B cell (primary cell): ENCODE results near the gene POLR3K. TPM values are rescaled to one million over a fixed set of nuclear protein-coding genes. Genes with fewer than 3 reads are reported as not detected.

Experiments
- ATAC-seq: fragments of 200-7000 bp; cut with Tn5 transposase; one replicate; pipeline ENCODE4 v1.10.0; 2021; ENCODE audit warnings: low read depth, mild to moderate bottlenecking, moderate number of reproducible peaks, moderate library complexity
- CTCF ChIA-PET: fragments of 350-600 bp; sonication (Branson Sonifier 250); formaldehyde crosslinking; loops from one replicate; lab custom pipeline; 2021; ENCODE audit warnings: antibody characterized with exemption, inconsistent platforms; lab: Charles Lee
- POLR2A ChIA-PET: fragments of 350-600 bp; sonication (Branson Sonifier 250); formaldehyde crosslinking; loops from one replicate; lab custom pipeline; 2021; ENCODE audit warnings: antibody characterized with exemption; lab: Charles Lee
- DNase-seq: peaks from one replicate; pipeline ENCODE4 v3.0.0; 2013
- H2AFZ ChIP-seq: 2 replicates; pipeline ENCODE4 v1.6.1; 2012; ENCODE audit warnings: mild to moderate bottlenecking, low read depth, low read length; ENCODE audit not compliant: insufficient read depth, poor library complexity, severe bottlenecking
- H3K27ac ChIP-seq, 2 donors: 1 replicate in 1 of 2; 2 replicates in 1 of 2; pipeline ENCODE4 v1.5.1; 2012 to 2013; ENCODE audit warnings: low read length in 2 of 2, mild to moderate bottlenecking in 2 of 2, moderate library complexity in 1 of 2
- H3K27me3 ChIP-seq, 4 experiments: fragments of 200-600 bp in 1 of 4; sonication (generic) in 1 of 4; replicated peaks in 1 of 4; 1 replicate in 2 of 4; 2 replicates in 2 of 4; pipeline versions ENCODE4 v1.6.1 to v1.7.0; 2013 to 2016; ENCODE audit warnings: low read length in 3 of 4, mild to moderate bottlenecking in 2 of 4, mixed read lengths in 1 of 4, moderate library complexity in 1 of 4; ENCODE audit not compliant: insufficient read depth in 4 of 4, control insufficient read depth in 3 of 4; ENCODE audit errors: control extremely low read depth in 1 of 4
- H3K36me3 ChIP-seq, 2 experiments: replicated peaks in 1 of 2; 1 replicate in 1 of 2; 2 replicates in 1 of 2; pipeline versions ENCODE4 v1.6.1 to v1.7.1; 2013; ENCODE audit warnings: low read length in 1 of 2; ENCODE audit not compliant: insufficient read depth in 2 of 2, control insufficient read depth in 1 of 2; ENCODE audit errors: control extremely low read depth in 1 of 2, extremely low read depth in 1 of 2
- H3K4me1 ChIP-seq, 2 donors: fragments of 200-600 bp in 1 of 2; sonication (generic) in 1 of 2; 1 replicate in 1 of 2; 2 replicates in 1 of 2; pipeline versions ENCODE4 v1.5.1 to v1.6.1; 2013 to 2017; ENCODE audit warnings: low read length in 2 of 2; ENCODE audit not compliant: control insufficient read depth in 2 of 2, insufficient read depth in 2 of 2
- H3K4me2 ChIP-seq: replicated peaks from 2 replicates; pipeline ENCODE3; 2012; ENCODE audit warnings: mild to moderate bottlenecking, low read depth, low read length; ENCODE audit not compliant: poor library complexity, severe bottlenecking
- H3K4me3 ChIP-seq, 5 experiments: fragments of 200-600 bp in 1 of 5; sonication (generic) in 1 of 5; 1 replicate in 3 of 5; 2 replicates in 2 of 5; pipeline versions ENCODE4 v1.5.1 to v1.7.0; 2011 to 2016; ENCODE audit warnings: low read length in 4 of 5, mild to moderate bottlenecking in 4 of 5, low read depth in 2 of 5, control low read depth in 1 of 5, moderate library complexity in 1 of 5; ENCODE audit not compliant: insufficient read depth in 1 of 5; ENCODE audit errors: control extremely low read depth in 1 of 5, extremely low read depth in 1 of 5
- H3K79me2 ChIP-seq: fragments of 200-600 bp; sonication (generic); one replicate; pipeline ENCODE4 v1.6.0; 2016; ENCODE audit warnings: low read length; ENCODE audit not compliant: control insufficient read depth, insufficient read depth
- H3K9ac ChIP-seq: fragments of 200-600 bp; sonication (generic); 2 replicates; pipeline ENCODE4 v1.6.1; 2017; ENCODE audit warnings: mild to moderate bottlenecking, low read length, moderate library complexity
- H3K9me3 ChIP-seq, 3 donors: one replicate each; pipeline versions ENCODE4 v1.6.1 to v1.7.1; 2013; ENCODE audit warnings: low read length in 2 of 3; ENCODE audit not compliant: control insufficient read depth in 2 of 3, insufficient read depth in 1 of 3; ENCODE audit errors: control extremely low read depth in 1 of 3
- H4K20me1 ChIP-seq: 2 replicates; pipeline ENCODE4 v1.6.0; 2012; ENCODE audit warnings: mild to moderate bottlenecking, low read length; ENCODE audit not compliant: insufficient read depth, control insufficient read depth, poor library complexity, severe bottlenecking
- H3K27ac Mint-ChIP-seq: one replicate; pipeline ENCODE4 v1.8.0; 2021; ENCODE audit warnings: mixed read lengths
- H3K27me3 Mint-ChIP-seq: one replicate; pipeline ENCODE4 v1.8.0; 2021; ENCODE audit warnings: mixed read lengths
- H3K4me1 Mint-ChIP-seq: one replicate; pipeline ENCODE4 v1.8.0; 2021; ENCODE audit warnings: mixed read lengths
- H3K4me3 Mint-ChIP-seq: one replicate; pipeline ENCODE4 v1.8.0; 2021; ENCODE audit warnings: mixed read lengths
- H3K9me3 Mint-ChIP-seq: one replicate; pipeline ENCODE4 v1.8.0; 2022; ENCODE audit warnings: mixed read lengths; ENCODE audit not compliant: insufficient read depth
- EZH2 ChIP-seq: IDR thresholded peaks from 2 replicates; pipeline ENCODE4 v1.6.1; 2012; ENCODE audit warnings: borderline replicate concordance, low read depth, mild to moderate bottlenecking, moderate library complexity, low read length; ENCODE audit not compliant: insufficient read depth, poor library complexity, severe bottlenecking
- WGBS: methylation state at CpG from one replicate; pipeline ENCODE4 v1.1.5; 2013; ENCODE audit warnings: missing lambda C conversion rate; ENCODE audit not compliant: insufficient coverage; 5-methylcytosine and 5-hydroxymethylcytosine counted together
- intact Hi-C: fragments of 100-400 bp; cut with micrococcal nuclease; formaldehyde crosslinking; loops from one replicate; pipeline ENCODE4 v1.10.0; 2022
- polyA plus RNA-seq: library from polyadenylated mRNA; depleted of rRNA; stranded (reverse); fragments of >200 nt; gene quantifications from 2 replicates; pipeline ENCODE4 v1.2.3, GENCODE V29; 2012
- total RNA-seq, 2 donors: library from RNA; stranded (reverse); fragments of 120-200 nt in 1 of 2; gene quantifications; 1 replicate in 1 of 2; 2 replicates in 1 of 2; pipeline versions ENCODE4 v1.2.3 to v1.2.4, GENCODE V29; 2013 to 2022
- TF ChIP-seq, protein P1 (sequence below): fragments of 200-600 bp; IDR thresholded peaks from one replicate; pipeline ENCODE4 v1.8.0; 2022; ENCODE audit warnings: antibody characterized with exemption, mild to moderate bottlenecking

The POLR3K gene
- total and polyA plus RNA-seq, 2 donors (not counting 1 experiment from before 2014, with no cell fraction given): 26.3 to 34.9 TPM

DNA sequence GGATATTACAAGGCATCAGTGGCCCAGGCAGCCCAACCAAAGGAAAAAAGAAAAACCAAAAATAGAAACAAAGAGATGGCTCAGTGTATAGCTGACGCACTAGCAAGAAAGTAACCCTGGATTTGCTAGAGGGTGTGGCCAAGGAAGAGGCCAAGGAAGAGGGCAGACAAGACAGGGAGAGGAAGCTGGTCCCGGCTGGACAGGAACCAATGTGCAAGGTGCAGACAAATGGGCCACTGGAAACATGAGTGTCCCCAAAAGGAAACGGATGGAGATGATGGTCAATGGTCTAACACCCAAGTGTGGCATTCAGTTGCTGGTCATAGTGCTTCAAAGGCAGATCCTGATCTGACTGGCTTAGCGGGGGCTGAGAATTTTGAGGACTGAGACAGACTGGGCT, 10.7 kb downstream of the POLR3K start:
- H3K4me3 ChIP-seq: no peak overlapping the region
- Mint-ChIP-seq H3K27ac (peak overlapping the region; percentile 78), H3K27me3 (no peaks in the 10 kb centered on the region), H3K9me3 (no peaks in the 10 kb centered on the region), H3K4me3 (no peak overlapping the region), H3K4me1 (peaks cover 38% of the 10 kb centered on the region)
- no peak for DNase-seq
- no peak overlapping the region for H3K9ac ChIP-seq
- no peaks in the 10 kb centered on the region for H3K9me3 ChIP-seq
- peaks cover 4% of the 10 kb centered on the region for H4K20me1 ChIP-seq
- 85% methylated on average over 4 of the region's 4 CpGs for WGBS
- TF ChIP-seq, protein P1, sequence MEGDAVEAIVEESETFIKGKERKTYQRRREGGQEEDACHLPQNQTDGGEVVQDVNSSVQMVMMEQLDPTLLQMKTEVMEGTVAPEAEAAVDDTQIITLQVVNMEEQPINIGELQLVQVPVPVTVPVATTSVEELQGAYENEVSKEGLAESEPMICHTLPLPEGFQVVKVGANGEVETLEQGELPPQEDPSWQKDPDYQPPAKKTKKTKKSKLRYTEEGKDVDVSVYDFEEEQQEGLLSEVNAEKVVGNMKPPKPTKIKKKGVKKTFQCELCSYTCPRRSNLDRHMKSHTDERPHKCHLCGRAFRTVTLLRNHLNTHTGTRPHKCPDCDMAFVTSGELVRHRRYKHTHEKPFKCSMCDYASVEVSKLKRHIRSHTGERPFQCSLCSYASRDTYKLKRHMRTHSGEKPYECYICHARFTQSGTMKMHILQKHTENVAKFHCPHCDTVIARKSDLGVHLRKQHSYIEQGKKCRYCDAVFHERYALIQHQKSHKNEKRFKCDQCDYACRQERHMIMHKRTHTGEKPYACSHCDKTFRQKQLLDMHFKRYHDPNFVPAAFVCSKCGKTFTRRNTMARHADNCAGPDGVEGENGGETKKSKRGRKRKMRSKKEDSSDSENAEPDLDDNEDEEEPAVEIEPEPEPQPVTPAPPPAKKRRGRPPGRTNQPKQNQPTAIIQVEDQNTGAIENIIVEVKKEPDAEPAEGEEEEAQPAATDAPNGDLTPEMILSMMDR: no peak
- TF ChIP-seq EZH2: no peak
- peaks cover 4 to 54% of the 10 kb centered on the region in 2 experiments for H3K36me3 ChIP-seq
- no peak for ATAC-seq
- no peak overlapping the region for H3K4me2 ChIP-seq
- peaks cover 24 to 34% of the 10 kb centered on the region in 2 donors for H3K4me1 ChIP-seq
- POLR2A ChIA-PET: no interaction called here
- CTCF ChIA-PET: interaction anchor here (3.1 kb wide), 1 partner anchor 54 kb away, joined by 14 read pairs; no protein-coding TSS in a partner anchor
- H3K27me3 ChIP-seq: no peaks in the 10 kb centered on the region
- peaks cover 30% of the 10 kb centered on the region for H3K79me2 ChIP-seq
- intact Hi-C loops: no loop called here
- H3K27ac ChIP-seq: peak overlapping the region in 1 of 2 donors; percentile 44
- no peak overlapping the region for H2AFZ ChIP-seq

DNA sequence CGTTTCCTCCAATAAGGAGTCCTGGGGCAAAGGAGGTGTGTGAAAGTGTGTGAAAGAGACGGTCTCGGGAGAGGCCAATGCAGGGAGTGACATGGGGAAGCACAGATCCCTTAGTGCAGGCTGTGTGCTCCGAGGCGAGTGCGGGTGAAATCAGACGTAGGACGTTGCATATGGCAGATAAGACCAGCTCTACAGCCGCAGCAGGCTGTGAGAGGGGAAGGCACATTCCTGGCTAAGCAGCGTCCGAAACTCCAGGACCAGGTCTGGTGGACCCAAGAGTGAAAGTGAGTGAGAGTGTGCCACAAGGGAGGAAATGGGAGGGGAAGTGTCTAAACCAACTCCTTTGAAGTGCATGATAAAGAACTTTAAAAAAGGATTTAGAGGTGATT, 11.3 kb downstream of the POLR3K start:
- WGBS: 95% methylated on average over 11 of the region's 11 CpGs
- Histone ChIP-seq H3K79me2 (peaks cover 31% of the 10 kb centered on the region), H3K27me3 (no peaks in the 10 kb centered on the region), H3K9ac (no peak overlapping the region), H2AFZ (no peak overlapping the region), H4K20me1 (peaks cover under 1% of the 10 kb centered on the region), H3K4me1 (peaks cover 31 to 40% of the 10 kb centered on the region in 2 donors), H3K27ac (peak overlapping the region in 1 of 2 donors; percentile 44), H3K4me3 (no peak overlapping the region), H3K4me2 (no peak overlapping the region), H3K9me3 (no peaks in the 10 kb centered on the region), H3K36me3 (peaks cover 4 to 51% of the 10 kb centered on the region in 2 experiments)
- H3K27ac Mint-ChIP-seq: peak overlapping the region; percentile 78
- no peaks in the 10 kb centered on the region for H3K27me3 Mint-ChIP-seq
- no peak overlapping the region for H3K4me3 Mint-ChIP-seq
- peaks cover 45% of the 10 kb centered on the region for H3K4me1 Mint-ChIP-seq
- ATAC-seq (no peak), DNase-seq (no peak)
- no peaks in the 10 kb centered on the region for H3K9me3 Mint-ChIP-seq
- ChIA-PET POLR2A (no interaction called here), CTCF (interaction anchor here (3.1 kb wide), 1 partner anchor 54 kb away, joined by 14 read pairs; no protein-coding TSS in a partner anchor)
- intact Hi-C loops: no loop called here
- TF ChIP-seq, protein P1: no peak
- TF ChIP-seq EZH2: no peak
